DOHH2 (cell line): ENCODE measurements around the gene CLEC2B.

Experiments
- H3F3A ChIP-seq: fragments of 200-600 bp; sonication (generic), shearing (Covaris generic); 2 replicates; pipeline ENCODE4 v1.6.0; 2016; ENCODE audit warnings: antibody characterized with exemption, mild to moderate bottlenecking; ENCODE audit not compliant: control insufficient read depth, insufficient read depth
- H3K27ac ChIP-seq: fragments of 200-600 bp; sonication (generic); 2 replicates; pipeline ENCODE4 v1.5.1; 2014; ENCODE audit warnings: low read depth, mild to moderate bottlenecking, low read length, moderate library complexity
- H3K27me3 ChIP-seq: fragments of 200-600 bp; sonication (generic); 2 replicates; pipeline ENCODE4 v1.6.1; 2014; ENCODE audit warnings: mild to moderate bottlenecking, low read length, mixed read lengths; ENCODE audit not compliant: control insufficient read depth
- H3K36me3 ChIP-seq: fragments of 200-600 bp; sonication (generic); 2 replicates; pipeline ENCODE4 v1.6.1; 2014; ENCODE audit warnings: mild to moderate bottlenecking, low read length, moderate library complexity, mixed read lengths; ENCODE audit not compliant: control insufficient read depth
- H3K4me1 ChIP-seq: fragments of 200-600 bp; sonication (generic); 2 replicates; pipeline ENCODE4 v1.6.1; 2014; ENCODE audit warnings: mild to moderate bottlenecking, low read length, mixed read lengths; ENCODE audit not compliant: control insufficient read depth
- H3K4me2 ChIP-seq: fragments of 200-600 bp; sonication (generic); 2 replicates; pipeline ENCODE4 v1.6.0; 2014; ENCODE audit warnings: mild to moderate bottlenecking, low read length, moderate library complexity
- H3K4me3 ChIP-seq: fragments of 200-600 bp; sonication (generic); 2 replicates; pipeline ENCODE4 v1.5.1; 2014; ENCODE audit warnings: mild to moderate bottlenecking, low read length, mixed read lengths
- H3K79me2 ChIP-seq: fragments of 200-600 bp; sonication (generic); 2 replicates; pipeline ENCODE4 v1.6.1; 2014; ENCODE audit warnings: mild to moderate bottlenecking, low read length, mixed read lengths; ENCODE audit not compliant: control insufficient read depth
- H3K9me2 ChIP-seq: fragments of 200-600 bp; sonication (generic); replicated peaks from 2 replicates; pipeline ENCODE4 v1.6.1; 2014; ENCODE audit warnings: mild to moderate bottlenecking, low read length, mixed read lengths; ENCODE audit not compliant: control insufficient read depth
- H3K9me3 ChIP-seq: fragments of 200-600 bp; sonication (generic); 2 replicates; pipeline ENCODE4 v1.6.1; 2014; ENCODE audit warnings: antibody characterized with exemption, low read length, mixed read lengths; ENCODE audit not compliant: control insufficient read depth, insufficient read depth
- H4K20me1 ChIP-seq: fragments of 200-600 bp; sonication (generic); 2 replicates; pipeline ENCODE4 v1.6.0; 2014; ENCODE audit warnings: low read depth, mild to moderate bottlenecking, antibody characterized with exemption, low read length, moderate library complexity; ENCODE audit not compliant: control insufficient read depth, insufficient read depth
- EZH2phosphoT487 ChIP-seq: fragments of 200-600 bp; sonication (generic); IDR thresholded peaks from 2 replicates; pipeline ENCODE4 v1.6.1; 2017; ENCODE audit warnings: borderline replicate concordance, mild to moderate bottlenecking, antibody characterized with exemption, low read length, moderate library complexity, mixed read lengths
- TF ChIP-seq, protein P1 (sequence below): fragments of 200-600 bp; sonication (generic); IDR thresholded peaks from one replicate; pipeline ENCODE4 v1.5.1; 2014; ENCODE audit warnings: antibody characterized with exemption, mild to moderate bottlenecking, low read depth, low read length; ENCODE audit not compliant: poor library complexity, severe bottlenecking

Gene CLEC2B

DNA sequence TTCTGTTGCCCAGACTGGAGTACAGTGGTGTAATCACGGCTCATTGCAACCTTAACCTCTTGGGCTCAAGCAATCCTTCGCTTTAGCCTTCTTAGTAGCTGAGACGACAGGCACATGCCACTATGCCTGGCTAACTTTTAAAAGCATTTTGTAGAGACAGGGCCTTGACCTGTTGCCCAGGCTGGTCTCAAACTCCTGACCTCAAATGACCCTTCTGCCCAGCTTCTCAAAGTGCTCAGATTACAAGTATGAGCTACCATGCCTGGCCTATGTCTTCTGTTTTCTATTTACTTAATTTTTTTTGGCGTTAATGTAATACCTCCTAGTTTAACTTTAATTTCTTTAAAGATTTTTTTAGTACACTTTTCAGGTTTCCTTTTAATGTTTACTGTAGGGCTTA lies 62.4 kb downstream of the CLEC2B start:
- no peak overlapping the region for H3K4me3 ChIP-seq
- H3K27ac ChIP-seq = no peak overlapping the region
- no peaks in the 10 kb centered on the region for H3K79me2 ChIP-seq
- no peaks in the 10 kb centered on the region for H4K20me1 ChIP-seq
- H3K27me3 ChIP-seq = peaks cover 55% of the 10 kb centered on the region
- H3K9me3 ChIP-seq = no peaks in the 10 kb centered on the region
- no peaks in the 10 kb centered on the region for H3F3A ChIP-seq
- H3K4me2 ChIP-seq = no peak overlapping the region
- H3K36me3 ChIP-seq = no peaks in the 10 kb centered on the region
- TF ChIP-seq, protein P1, sequence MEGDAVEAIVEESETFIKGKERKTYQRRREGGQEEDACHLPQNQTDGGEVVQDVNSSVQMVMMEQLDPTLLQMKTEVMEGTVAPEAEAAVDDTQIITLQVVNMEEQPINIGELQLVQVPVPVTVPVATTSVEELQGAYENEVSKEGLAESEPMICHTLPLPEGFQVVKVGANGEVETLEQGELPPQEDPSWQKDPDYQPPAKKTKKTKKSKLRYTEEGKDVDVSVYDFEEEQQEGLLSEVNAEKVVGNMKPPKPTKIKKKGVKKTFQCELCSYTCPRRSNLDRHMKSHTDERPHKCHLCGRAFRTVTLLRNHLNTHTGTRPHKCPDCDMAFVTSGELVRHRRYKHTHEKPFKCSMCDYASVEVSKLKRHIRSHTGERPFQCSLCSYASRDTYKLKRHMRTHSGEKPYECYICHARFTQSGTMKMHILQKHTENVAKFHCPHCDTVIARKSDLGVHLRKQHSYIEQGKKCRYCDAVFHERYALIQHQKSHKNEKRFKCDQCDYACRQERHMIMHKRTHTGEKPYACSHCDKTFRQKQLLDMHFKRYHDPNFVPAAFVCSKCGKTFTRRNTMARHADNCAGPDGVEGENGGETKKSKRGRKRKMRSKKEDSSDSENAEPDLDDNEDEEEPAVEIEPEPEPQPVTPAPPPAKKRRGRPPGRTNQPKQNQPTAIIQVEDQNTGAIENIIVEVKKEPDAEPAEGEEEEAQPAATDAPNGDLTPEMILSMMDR = no peak
- no peak for TF ChIP-seq EZH2phosphoT487
- no peaks in the 10 kb centered on the region for H3K4me1 ChIP-seq
- no peaks in the 10 kb centered on the region for H3K9me2 ChIP-seq

DNA sequence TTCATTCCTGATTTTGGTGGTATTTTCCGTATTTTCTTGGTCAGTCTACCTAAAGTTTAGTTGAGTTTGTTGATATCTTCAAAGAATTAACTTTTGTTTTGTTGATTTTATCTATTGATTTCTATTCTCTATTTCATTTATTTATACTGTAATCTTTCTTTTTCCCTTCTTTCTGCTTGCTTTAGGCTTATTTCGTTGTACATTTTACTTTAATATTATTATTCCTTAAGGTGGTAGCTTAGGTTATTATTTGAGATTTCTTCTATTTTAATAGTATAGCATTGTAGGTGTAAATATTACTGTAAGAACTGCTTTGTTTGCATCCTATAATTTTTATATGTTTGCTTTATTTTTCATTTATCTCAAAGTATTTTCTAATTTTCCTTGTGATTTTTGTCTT lies 63.3 kb downstream of the CLEC2B start:
- no peaks in the 10 kb centered on the region for H3K9me2 ChIP-seq
- no peaks in the 10 kb centered on the region for H4K20me1 ChIP-seq
- no peaks in the 10 kb centered on the region for H3K9me3 ChIP-seq
- H3K27me3 ChIP-seq = peaks cover 48% of the 10 kb centered on the region
- TF ChIP-seq, protein P1 = no peak
- TF ChIP-seq EZH2phosphoT487 = no peak
- no peak overlapping the region for H3K27ac ChIP-seq
- no peaks in the 10 kb centered on the region for H3K36me3 ChIP-seq
- no peak overlapping the region for H3K4me3 ChIP-seq
- no peak overlapping the region for H3K4me2 ChIP-seq
- H3F3A ChIP-seq = no peaks in the 10 kb centered on the region
- H3K79me2 ChIP-seq = no peaks in the 10 kb centered on the region
- no peaks in the 10 kb centered on the region for H3K4me1 ChIP-seq
